Right renal cortex interstitium (tissue), 3 donors: ENCODE data around the gene FYCO1. TPM values are rescaled to one million over a fixed set of nuclear protein-coding genes. Genes with fewer than 3 reads are reported as not detected.
"Not testable (repeated sequence)": the region's sequence is repeated elsewhere in the genome, so short reads cannot be mapped to it uniquely, and the experiment has no call there.

Source experiments
- DNase-seq, 3 donors: peaks; one replicate each; pipeline ENCODE4 v3.0.0-alpha.2; 2013; ENCODE audit warnings: low read depth in 3 of 3, low spot score in 2 of 3
- polyA plus RNA-seq, 3 donors: library from polyadenylated mRNA; unstranded; fragments of 120-200 nt; gene quantifications; one replicate each; pipeline ENCODE4 v1.2.1, GENCODE V29; 2013; ENCODE audit not compliant: insufficient read length in 3 of 3

Gene FYCO1
- polyA plus RNA-seq, 3 donors, result 16.7 to 18.5 (median 18.5) TPM

DNA sequence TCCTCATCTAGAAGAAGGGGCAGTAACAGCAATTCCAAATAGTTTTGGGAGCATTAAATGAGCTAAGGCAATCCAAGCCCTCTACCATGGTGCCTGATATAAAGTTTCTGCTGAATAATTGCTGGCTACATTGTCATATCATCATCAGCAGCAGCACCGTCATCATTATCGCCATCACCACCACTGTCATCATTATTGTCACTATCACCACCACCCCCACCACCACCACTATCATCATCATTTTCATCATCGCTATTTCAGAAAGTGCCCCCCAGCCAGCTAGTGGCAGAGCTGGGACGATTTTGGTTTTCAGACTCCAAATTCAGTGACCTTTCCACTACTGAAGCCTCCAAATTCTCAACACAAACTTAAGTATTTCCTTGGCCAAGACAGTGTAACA is 16.6 kb upstream of the FYCO1 start:
- no peak for DNase-seq

GRCh38 chr3:46010519-46011113 is 15.0 kb upstream of the FYCO1 start:
- DNase-seq, result no peak

DNA sequence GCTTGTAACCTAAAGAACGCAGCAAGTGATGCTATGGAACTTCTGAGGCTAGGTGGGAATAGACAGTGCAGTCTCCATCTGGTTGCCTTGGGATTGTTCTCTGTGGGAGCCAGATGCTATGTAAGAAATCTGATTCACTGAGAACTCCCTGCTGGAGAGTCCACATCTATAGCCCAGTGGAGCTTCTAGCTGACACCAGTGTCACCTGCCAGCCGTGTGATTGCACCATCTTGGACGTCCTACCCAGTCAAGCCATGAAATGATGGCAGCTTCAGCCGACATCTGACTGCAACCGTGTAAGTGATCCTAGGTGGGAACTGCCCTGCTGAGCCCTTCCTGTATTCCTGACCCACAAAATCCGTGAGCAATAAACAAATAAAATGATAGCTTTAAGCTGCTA is 12.4 kb upstream of the FYCO1 start:
- no peak for DNase-seq

DNA sequence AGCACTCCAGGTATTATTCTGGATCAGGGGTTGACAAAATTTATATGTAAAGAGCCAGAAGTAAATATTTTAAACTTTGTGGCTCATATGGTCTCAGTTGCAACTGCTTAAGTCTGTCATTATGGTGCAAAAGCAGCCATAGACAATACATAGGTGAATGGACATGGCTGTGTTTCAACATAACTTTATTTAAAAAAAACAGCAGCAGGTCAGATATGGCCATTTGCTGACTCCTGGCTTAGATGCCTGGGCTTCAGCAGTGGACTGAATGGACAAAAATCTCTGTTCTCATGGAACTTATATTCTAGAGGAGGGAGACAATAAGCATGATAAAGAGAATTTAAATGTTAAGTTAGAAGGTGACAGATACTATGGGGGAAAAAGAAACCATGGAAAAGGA is 11.7 kb upstream of the FYCO1 start:
- DNase-seq, result no peak

DNA sequence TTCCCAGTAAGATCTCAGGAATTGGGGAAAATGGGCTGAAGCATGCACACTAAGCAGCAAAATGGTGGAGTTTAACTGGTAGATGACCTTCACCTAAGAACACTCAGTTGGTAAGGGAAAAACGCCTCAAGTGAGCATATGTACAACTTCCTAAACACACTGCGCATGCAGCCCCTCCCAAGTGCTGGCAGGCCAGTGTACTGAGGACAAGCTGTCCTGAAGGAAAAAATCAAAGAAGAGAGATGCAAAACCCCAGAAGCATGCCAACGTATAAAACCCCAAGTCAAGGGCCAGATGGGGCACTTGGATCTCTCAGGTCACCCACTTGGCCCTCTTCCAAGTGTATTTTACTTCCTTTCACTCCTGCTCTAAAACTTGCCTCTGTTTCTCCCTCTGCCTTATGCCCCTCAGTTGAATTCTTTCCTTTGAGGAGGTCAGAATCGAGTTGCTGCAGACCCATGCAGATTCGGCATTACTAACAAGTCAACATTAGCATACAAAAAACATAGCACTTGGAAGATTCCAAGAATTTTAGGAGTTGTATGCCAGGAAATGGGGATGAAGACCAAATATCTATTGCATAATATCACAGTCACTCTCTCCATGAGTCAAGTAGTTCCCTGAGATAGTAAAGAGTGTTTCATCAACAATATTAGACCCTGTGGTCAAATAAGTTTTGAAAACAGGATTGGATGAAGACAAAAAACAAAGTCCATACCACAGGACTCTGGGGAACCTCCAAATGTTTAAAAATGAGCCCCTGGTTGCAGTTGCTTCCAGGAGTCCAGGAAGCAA is 10.8 kb upstream of the FYCO1 start:
- no peak for DNase-seq

- DNase-seq, result not testable (repeated sequence)
These were observed 8.1 kb upstream of the FYCO1 start for GRCh38 chr3:46003706-46004105.

DNA sequence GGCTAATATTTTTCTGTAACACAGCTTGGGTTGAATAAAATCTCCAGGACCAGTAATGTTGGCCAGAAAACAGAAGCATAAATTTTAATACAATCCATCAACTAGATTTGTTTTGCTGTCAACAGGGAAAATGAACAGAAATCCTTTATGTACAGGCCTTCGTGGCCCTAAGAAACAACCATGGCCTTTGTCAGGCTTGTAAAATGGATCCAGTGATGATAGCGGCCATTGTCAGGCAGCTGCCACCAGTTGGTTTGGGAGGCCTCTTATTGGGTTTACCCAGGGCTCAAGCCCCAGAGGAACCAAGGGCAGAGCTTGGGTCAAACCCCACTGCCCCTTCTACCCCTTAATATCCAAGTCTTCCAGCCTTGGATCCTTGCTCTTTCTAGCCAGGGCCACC is 5.6 kb upstream of the FYCO1 start:
- no peak for DNase-seq

DNA sequence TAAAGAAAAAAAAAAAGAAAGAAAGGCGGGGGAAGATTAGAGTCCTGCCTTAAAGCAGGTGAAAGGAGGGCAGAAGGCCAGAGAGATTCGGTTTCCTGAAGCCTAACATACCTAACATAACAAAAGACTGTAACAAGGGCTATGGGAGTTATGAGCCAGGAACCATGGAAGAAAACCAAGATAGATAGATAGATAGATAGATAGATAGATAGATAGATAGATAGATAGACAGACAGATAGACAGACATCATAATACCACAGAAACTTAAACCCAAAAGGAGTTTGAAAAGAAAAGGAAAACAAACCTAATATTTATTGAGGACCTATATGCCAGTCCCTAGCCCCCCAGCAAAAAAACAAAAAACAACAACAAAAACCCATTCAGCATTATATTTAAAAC is 2.3 kb upstream of the FYCO1 start:
- DNase-seq, result no peak

GRCh38 chr3:45997499-45997898 is 1.9 kb upstream of the FYCO1 start:
- not testable (repeated sequence) for DNase-seq

DNA sequence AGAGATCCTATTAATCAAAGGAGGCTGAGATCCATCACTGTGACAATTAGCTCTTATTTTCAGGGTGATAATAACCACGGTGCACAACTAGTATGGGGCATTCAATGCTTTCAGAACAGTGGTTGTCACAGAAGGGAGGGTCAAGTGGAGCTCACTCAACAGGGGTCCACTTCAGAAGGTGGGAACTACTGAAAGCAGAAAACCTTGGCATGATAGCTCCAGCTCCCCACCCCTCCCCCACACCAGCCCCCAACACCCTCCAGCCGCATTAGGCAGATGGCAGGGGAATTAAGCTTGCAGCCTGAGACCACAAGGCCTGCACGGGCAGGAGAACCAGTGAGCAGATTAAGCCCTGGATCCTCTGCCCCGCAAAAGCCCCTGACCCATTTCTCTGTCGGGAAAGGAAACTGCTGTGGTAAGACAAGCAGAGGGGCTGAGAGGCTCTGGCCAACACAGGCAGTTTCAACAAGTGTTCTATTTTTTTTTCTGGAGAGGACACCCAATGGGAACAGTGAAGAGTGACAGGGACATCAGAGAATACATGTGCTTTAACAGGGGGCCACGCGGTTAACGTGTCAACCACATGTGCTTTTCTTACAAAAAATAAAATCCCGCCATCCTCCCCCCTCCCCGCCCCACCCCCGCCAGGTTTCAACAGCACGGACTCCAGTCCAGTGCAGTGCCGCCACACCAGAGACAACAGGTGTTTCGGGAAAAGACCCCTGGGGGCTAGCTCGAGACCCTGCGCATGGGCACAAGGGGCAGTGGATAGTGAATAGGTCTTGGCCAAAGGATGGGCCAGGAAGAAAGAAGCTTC is 997 bp downstream of the FYCO1 start:
- DNase-seq, result no peak

GRCh38 chr3:45993421-45994027 is 2.1 kb downstream of the FYCO1 start:
- DNase-seq, result no peak

- DNase-seq, result no peak
These were observed 2.8 kb downstream of the FYCO1 start for GRCh38 chr3:45992821-45993221.

GRCh38 chr3:45992133-45992729 is 3.4 kb downstream of the FYCO1 start:
- no peak for DNase-seq

DNA sequence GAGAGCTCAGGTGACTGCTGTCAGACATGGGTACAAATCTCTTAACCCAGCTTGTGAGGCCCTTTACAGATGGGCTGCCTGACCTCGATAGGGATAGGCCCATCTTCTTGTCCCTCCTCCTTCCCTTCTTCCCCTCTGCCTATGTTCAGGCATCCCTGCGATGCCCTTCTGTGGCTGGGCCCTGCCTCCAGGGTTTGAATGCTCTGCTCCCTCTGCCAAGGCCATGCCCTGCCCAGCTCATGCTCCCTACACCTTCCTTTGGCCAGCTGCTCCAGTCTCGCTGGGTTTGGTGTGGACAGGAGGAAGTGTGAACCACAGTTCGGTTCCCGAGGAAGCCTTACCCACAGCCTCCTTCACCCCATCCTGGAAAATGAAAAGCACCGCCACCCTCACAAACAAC is 4.3 kb downstream of the FYCO1 start:
- DNase-seq, result no peak

- DNase-seq, result no peak
These were observed 5.4 kb downstream of the FYCO1 start for GRCh38 chr3:45990181-45990580.

- no peak for DNase-seq
These were observed 6.8 kb downstream of the FYCO1 start for GRCh38 chr3:45988804-45989203.

DNA sequence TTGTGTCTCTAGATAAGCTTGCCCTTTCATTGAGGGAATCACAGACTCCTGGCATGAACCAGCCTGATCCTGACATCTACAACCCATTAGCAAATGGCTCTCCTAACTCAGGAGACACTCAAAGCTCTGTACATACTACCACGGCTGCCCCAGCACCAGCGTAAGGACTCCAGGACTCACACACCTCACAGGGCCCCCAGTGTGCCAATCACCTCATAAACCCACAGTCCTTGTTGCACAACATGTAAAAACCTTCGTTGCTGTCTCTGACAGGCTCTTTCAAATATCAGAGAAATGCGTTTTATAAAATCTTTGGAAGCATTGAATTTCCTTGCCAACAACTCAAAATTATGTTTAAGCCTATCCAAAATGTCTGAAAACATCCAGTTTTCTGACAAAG is 7.3 kb downstream of the FYCO1 start:
- DNase-seq, result no peak

GRCh38 chr3:45987368-45988291 is 8.0 kb downstream of the FYCO1 start:
- DNase-seq, result no peak

GRCh38 chr3:45986303-45986982 is 9.2 kb downstream of the FYCO1 start:
- DNase-seq, result no peak
